ENCODE results near the gene CSMD2. TPM values are rescaled to one million over a fixed set of nuclear protein-coding genes. Genes with fewer than 3 reads are reported as not detected.

Gene CSMD2
- total and polyA plus RNA-seq, 8 donors, result 0.20 to 0.81 (median 0.47) TPM

- Histone ChIP-seq H3K27me3 (peaks cover 0 to under 1% of the 10 kb centered on the region in 2 donors), H3K36me3 (no peaks in the 10 kb centered on the region), H3K27ac (no peak overlapping the region), H3K9me3 (no peaks in the 10 kb centered on the region), H3K4me1 (no peaks in the 10 kb centered on the region), H3K4me3 (no peak overlapping the region)
- DNase-seq, result no peak
- ATAC-seq, result no peak
- intact Hi-C loops (cut with DNase I), result no loop called here
- no peak for TF ChIP-seq CTCF (IDR thresholded peaks at IDR 0.05)
Observed at GRCh38 chr1:33828654-33829053, 336.4 kb downstream of the CSMD2 start.

- H3K27ac ChIP-seq, result no peak overlapping the region
- ATAC-seq (no peak), DNase-seq (no peak)
- H3K27me3 ChIP-seq, result peaks cover 0 to 6% of the 10 kb centered on the region in 2 donors
- no peak for TF ChIP-seq CTCF (IDR thresholded peaks at IDR 0.05)
- no peak overlapping the region for H3K4me3 ChIP-seq
- no peaks in the 10 kb centered on the region for H3K4me1 ChIP-seq
- no peaks in the 10 kb centered on the region for H3K9me3 ChIP-seq
- H3K36me3 ChIP-seq, result no peaks in the 10 kb centered on the region
- intact Hi-C loops (cut with DNase I), result no loop called here
Observed at GRCh38 chr1:33828059-33828458, 337.0 kb downstream of the CSMD2 start.

GRCh38 chr1:33826711-33827110, 338.3 kb downstream of the CSMD2 start:
- Histone ChIP-seq H3K36me3 (no peaks in the 10 kb centered on the region), H3K4me3 (no peak overlapping the region), H3K9me3 (no peaks in the 10 kb centered on the region), H3K4me1 (no peaks in the 10 kb centered on the region), H3K27ac (no peak overlapping the region), H3K27me3 (peaks cover 0 to 16% of the 10 kb centered on the region in 2 donors)
- ATAC-seq (no peak), DNase-seq (no peak)
- no peak for TF ChIP-seq CTCF (IDR thresholded peaks at IDR 0.05)
- intact Hi-C loops (cut with DNase I), result no loop called here

- intact Hi-C loops (cut with DNase I), result no loop called here
- TF ChIP-seq CTCF (IDR thresholded peaks at IDR 0.05), result no peak
Observed at GRCh38 chr1:33826311-33826710, 338.7 kb downstream of the CSMD2 start.

GRCh38 chr1:33825506-33825905, 339.5 kb downstream of the CSMD2 start:
- Histone ChIP-seq H3K27ac (no peak overlapping the region), H3K36me3 (no peaks in the 10 kb centered on the region), H3K4me3 (no peak overlapping the region), H3K27me3 (peaks cover 0 to 19% of the 10 kb centered on the region in 2 donors), H3K9me3 (no peaks in the 10 kb centered on the region), H3K4me1 (no peaks in the 10 kb centered on the region)
- intact Hi-C loops (cut with DNase I), result no loop called here
- no peak for TF ChIP-seq CTCF (IDR thresholded peaks at IDR 0.05)
- ATAC-seq (no peak), DNase-seq (no peak)

More at GRCh38 chr1:33826311-33826710, 338.7 kb downstream of the CSMD2 start:
- Histone ChIP-seq H3K36me3 (no peaks in the 10 kb centered on the region), H3K9me3 (no peaks in the 10 kb centered on the region), H3K4me1 (no peaks in the 10 kb centered on the region), H3K27ac (no peak overlapping the region), H3K4me3 (no peak overlapping the region), H3K27me3 (peaks cover 0 to 16% of the 10 kb centered on the region in 2 donors)
- DNase-seq (no peak), ATAC-seq (no peak)
